Duodenal mucosa (tissue), 2 donors: ENCODE data around the gene DOCK2.
"Not testable (repeated sequence)": the region's sequence is repeated elsewhere in the genome, so short reads cannot be mapped to it uniquely, and the experiment has no call there.

Experiments used
- H3K27ac ChIP-seq: one replicate; pipeline ENCODE4 v1.7.0; 2013; ENCODE audit warnings: low read depth, low read length
- H3K27me3 ChIP-seq, 2 donors: one replicate each; pipeline ENCODE4 v1.7.0; 2013; ENCODE audit warnings: low read length in 2 of 2, control low read depth in 1 of 2; ENCODE audit not compliant: insufficient read depth in 2 of 2, control insufficient read depth in 1 of 2
- H3K36me3 ChIP-seq, 2 donors: one replicate each; pipeline ENCODE4 v1.7.0; 2013; ENCODE audit warnings: low read length in 2 of 2, control low read depth in 1 of 2; ENCODE audit not compliant: insufficient read depth in 2 of 2, control insufficient read depth in 1 of 2
- H3K4me1 ChIP-seq, 2 donors: one replicate each; pipeline ENCODE4 v1.7.0; 2013; ENCODE audit warnings: low read length in 2 of 2, control low read depth in 1 of 2; ENCODE audit not compliant: insufficient read depth in 2 of 2, control insufficient read depth in 1 of 2
- H3K4me3 ChIP-seq, 2 donors: one replicate each; pipeline ENCODE4 v1.7.0; 2013; ENCODE audit warnings: low read length in 2 of 2, low read depth in 1 of 2
- H3K9ac ChIP-seq, 2 donors: one replicate each; pipeline ENCODE4 v1.7.0; 2013; ENCODE audit warnings: low read length in 2 of 2, low read depth in 1 of 2
- H3K9me3 ChIP-seq, 2 donors: one replicate each; pipeline ENCODE4 v1.7.0; 2013; ENCODE audit warnings: low read length in 2 of 2, control low read depth in 1 of 2; ENCODE audit not compliant: control insufficient read depth in 1 of 2

Gene DOCK2

DNA sequence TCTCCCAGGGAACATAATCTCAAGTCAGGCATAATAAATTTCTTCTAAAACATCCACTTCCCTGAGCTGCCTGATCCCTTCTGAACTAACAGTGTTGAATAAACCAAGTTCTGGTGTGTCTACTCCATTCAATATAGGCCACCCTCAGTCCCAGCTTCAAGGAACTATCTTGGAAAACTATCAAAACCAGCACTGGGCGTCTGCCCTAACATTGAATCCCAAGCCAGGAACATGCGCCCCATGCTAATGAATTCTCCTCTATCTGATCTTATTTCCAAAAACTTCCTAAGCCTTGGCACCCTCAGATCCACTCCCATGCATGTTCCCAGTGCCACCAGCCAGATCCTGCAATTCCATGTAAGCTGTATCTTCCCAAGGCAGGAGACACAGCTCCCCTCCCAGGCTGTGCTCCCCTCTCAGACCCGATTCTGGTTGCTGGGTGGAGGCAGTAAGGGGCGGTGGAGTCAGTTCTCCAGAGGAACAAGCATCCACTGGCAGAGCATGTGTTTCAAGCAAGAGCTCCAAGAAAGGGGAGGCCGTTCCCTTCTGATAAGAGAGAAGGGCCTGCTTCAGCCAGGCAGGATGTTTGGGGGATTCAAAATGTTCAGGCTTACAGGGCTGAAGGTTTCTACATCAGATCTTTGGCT lies 455.5 kb downstream of the DOCK2 start:
- H3K9me3 ChIP-seq: no peaks in the 10 kb centered on the region
- no peak overlapping the region for H3K4me3 ChIP-seq
- no peaks in the 10 kb centered on the region for H3K27me3 ChIP-seq
- H3K27ac ChIP-seq: no peak overlapping the region
- no peaks in the 10 kb centered on the region for H3K36me3 ChIP-seq
- H3K9ac ChIP-seq: no peak overlapping the region
- no peaks in the 10 kb centered on the region for H3K4me1 ChIP-seq

DNA sequence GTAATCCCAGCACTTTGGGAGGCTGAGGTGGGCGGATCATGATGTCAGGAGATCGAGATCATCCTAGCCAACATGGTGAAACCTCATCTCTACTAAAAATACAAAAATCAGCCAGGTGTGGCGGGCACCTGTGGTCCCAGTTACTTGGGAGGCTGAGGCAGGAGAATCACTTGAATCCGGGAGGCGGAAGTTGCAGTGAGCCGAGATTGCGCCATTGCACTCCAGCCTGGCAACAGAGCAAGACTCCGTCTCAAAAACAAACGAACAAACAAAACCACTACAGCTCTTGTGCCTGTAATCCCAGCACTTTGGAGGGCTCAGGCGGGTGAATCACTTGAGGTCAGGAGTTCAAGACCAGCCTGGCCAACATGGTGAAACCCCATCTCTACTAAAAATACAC lies 457.3 kb downstream of the DOCK2 start:
- H3K4me1 ChIP-seq, H3K27me3 ChIP-seq, H3K4me3 ChIP-seq, H3K9me3 ChIP-seq, H3K36me3 ChIP-seq, H3K27ac ChIP-seq, H3K9ac ChIP-seq: not testable (repeated sequence)

DNA sequence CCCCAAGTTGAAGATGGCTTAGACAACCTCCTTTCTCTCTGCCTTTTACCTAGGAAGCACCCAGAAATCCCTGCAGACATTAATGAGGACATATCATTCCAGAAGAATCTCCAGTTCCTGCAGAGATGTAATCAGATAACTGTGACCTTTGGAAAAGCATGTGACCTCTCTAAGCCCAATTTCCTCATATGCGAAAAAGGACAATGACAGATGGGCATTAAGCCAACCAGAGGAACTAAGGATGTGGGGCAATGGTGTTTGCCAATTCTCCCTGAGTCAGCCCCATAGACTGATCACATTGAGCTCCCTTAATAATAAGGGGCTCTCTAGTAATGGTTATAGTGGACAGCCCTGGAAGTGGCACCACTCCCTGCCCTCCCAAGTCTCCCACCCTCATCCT lies 458.6 kb downstream of the DOCK2 start:
- H3K27me3 ChIP-seq: no peaks in the 10 kb centered on the region
- H3K4me3 ChIP-seq: no peak overlapping the region
- peaks cover 0 to 5% of the 10 kb centered on the region in 2 donors for H3K9me3 ChIP-seq
- no peaks in the 10 kb centered on the region for H3K36me3 ChIP-seq
- no peak overlapping the region for H3K9ac ChIP-seq
- H3K27ac ChIP-seq: no peak overlapping the region
- no peaks in the 10 kb centered on the region for H3K4me1 ChIP-seq

DNA sequence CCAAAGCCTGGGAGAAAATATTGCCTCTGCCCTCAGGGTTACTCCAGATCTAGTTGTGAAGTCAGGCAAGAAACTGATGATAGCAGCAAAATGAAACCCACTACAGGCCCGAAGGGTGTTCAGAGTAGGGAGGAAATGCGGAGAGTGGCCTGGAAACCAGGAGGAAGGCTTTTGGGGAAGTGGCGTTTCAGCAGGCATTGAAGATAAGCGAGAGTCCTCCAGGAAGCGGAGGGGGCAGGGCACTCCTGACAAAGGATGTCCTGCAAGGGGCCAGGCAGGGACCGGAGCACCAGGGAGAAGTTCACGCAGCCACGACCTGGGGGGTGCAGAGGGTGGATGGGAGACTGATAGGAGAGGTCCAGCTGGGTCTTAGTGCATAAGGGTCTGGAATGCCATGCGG lies 460.9 kb downstream of the DOCK2 start:
- Histone ChIP-seq H3K27me3 (no peaks in the 10 kb centered on the region), H3K36me3 (no peaks in the 10 kb centered on the region), H3K4me1 (no peaks in the 10 kb centered on the region), H3K9ac (no peak overlapping the region), H3K9me3 (peaks cover 0 to 5% of the 10 kb centered on the region in 2 donors), H3K27ac (no peak overlapping the region), H3K4me3 (no peak overlapping the region)

DNA sequence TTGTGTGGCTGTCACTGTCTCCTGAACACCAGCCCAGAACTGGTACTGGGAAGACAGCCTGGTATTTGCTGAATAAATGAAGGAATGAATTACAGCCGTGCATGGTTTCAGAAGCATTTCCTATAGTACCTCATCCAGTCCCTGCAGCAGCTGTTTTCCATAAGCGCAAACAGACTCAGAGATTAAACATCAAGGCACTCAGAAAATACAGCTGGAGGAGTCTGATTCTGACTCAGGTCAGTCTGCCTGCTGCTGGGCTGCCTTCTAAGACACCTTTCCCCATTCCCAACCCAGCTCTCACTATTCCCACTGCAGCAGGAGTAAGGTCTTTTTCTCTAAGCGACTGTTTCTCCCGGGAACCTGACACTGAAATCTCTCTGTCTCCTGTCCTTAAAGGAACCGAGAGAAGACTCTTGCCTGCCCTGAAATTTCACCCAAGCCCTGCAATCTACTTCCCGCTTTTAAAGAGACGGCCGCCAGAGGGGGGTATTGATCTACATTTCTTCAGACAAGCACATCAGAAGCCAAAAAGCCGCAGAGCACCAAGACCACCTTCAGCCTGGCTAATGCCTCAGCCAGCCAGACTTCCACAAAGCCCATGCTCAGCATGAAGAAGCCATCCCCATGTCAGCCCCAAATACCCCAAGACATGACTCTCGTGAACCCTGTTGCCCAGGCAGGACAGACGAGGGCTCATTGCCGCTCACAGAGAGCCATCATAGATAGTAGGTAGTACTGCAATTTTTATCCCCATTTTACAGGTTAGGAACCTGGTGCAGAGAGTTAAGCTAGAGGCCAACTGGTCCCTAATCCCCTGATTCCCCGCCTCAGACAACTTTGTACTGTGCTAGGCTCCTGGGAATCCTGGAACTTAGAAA lies 463.2 kb downstream of the DOCK2 start:
- H3K9ac ChIP-seq: no peak overlapping the region
- no peaks in the 10 kb centered on the region for H3K27me3 ChIP-seq
- peaks cover 0 to 5% of the 10 kb centered on the region in 2 donors for H3K9me3 ChIP-seq
- H3K27ac ChIP-seq: no peak overlapping the region
- no peaks in the 10 kb centered on the region for H3K4me1 ChIP-seq
- H3K36me3 ChIP-seq: no peaks in the 10 kb centered on the region
- no peak overlapping the region for H3K4me3 ChIP-seq

DNA sequence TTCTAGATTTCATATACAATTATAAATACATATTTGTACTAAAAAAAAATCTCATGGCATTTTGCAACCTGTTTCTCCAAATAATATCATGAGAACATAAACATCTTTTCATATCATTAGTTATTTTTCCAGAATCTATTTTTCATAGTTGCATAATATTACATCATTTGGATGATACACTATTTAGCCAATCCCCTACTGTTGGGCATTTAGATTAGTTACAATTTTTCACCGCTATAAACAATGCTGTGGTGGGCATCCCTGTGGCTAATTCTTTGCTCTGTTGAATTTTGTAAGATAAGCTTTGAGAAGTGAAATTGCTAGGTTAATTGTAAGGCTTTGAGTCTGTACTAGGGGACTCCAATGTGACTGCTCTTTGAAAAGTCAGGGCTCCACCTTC lies 466.4 kb downstream of the DOCK2 start:
- H3K4me3 ChIP-seq: no peak overlapping the region
- no peak overlapping the region for H3K27ac ChIP-seq
- H3K9ac ChIP-seq: no peak overlapping the region
- H3K9me3 ChIP-seq: peaks cover 0 to 5% of the 10 kb centered on the region in 2 donors
- H3K27me3 ChIP-seq: no peaks in the 10 kb centered on the region
- H3K36me3 ChIP-seq: no peaks in the 10 kb centered on the region
- H3K4me1 ChIP-seq: no peaks in the 10 kb centered on the region

DNA sequence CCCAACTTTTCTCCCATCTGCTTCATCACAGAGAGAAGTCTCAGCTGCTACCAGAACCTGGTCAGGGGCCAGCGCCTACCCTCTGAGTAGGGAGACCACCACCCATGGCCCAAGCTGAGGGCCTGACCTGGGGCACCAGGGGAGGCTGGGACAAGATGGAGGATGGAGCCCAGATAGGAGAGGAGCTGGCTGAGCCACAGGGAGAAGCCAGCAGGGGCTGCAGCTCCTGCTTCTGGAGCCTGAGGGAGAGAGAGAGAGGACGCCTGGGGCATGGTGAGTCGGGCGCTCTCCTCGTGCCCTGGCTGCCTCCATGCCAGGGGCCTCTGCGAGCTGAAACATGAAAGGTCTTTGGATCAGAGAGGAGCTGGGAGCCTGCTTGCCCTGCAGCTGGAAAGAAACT lies 467.2 kb downstream of the DOCK2 start:
- Histone ChIP-seq H3K4me3 (no peak overlapping the region), H3K9me3 (peaks cover 0 to under 1% of the 10 kb centered on the region in 2 donors), H3K27ac (no peak overlapping the region)

DNA sequence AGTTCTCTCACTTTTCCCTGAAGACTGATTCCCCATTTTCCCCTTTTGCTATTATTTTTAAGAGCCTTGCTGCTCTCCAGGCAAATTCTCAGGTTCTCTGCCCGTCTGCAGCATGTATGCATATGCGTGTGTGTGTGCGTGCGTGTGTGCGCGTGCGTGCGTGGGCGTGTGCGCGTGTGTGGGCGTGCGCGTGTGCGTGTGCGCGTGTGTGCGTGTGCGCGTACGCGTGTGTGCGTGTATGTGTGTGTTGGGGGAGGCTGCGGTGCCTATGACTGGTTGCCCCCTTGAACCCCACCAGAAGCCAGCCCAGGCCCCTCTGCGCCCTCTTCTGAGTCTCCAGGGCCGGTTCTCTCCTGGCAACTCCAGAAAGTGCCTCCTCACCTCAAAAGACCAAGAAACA lies 467.6 kb downstream of the DOCK2 start:
- H3K27ac ChIP-seq: no peak overlapping the region
- H3K4me1 ChIP-seq: no peaks in the 10 kb centered on the region
- H3K36me3 ChIP-seq: no peaks in the 10 kb centered on the region
- H3K9me3 ChIP-seq: no peaks in the 10 kb centered on the region
- H3K27me3 ChIP-seq: no peaks in the 10 kb centered on the region
- H3K4me3 ChIP-seq: no peak overlapping the region
- no peak overlapping the region for H3K9ac ChIP-seq

More for the DNA sequence above, 467.2 kb downstream of the DOCK2 start:
- Histone ChIP-seq H3K4me1 (no peaks in the 10 kb centered on the region), H3K9ac (no peak overlapping the region), H3K36me3 (no peaks in the 10 kb centered on the region), H3K27me3 (no peaks in the 10 kb centered on the region)

DNA sequence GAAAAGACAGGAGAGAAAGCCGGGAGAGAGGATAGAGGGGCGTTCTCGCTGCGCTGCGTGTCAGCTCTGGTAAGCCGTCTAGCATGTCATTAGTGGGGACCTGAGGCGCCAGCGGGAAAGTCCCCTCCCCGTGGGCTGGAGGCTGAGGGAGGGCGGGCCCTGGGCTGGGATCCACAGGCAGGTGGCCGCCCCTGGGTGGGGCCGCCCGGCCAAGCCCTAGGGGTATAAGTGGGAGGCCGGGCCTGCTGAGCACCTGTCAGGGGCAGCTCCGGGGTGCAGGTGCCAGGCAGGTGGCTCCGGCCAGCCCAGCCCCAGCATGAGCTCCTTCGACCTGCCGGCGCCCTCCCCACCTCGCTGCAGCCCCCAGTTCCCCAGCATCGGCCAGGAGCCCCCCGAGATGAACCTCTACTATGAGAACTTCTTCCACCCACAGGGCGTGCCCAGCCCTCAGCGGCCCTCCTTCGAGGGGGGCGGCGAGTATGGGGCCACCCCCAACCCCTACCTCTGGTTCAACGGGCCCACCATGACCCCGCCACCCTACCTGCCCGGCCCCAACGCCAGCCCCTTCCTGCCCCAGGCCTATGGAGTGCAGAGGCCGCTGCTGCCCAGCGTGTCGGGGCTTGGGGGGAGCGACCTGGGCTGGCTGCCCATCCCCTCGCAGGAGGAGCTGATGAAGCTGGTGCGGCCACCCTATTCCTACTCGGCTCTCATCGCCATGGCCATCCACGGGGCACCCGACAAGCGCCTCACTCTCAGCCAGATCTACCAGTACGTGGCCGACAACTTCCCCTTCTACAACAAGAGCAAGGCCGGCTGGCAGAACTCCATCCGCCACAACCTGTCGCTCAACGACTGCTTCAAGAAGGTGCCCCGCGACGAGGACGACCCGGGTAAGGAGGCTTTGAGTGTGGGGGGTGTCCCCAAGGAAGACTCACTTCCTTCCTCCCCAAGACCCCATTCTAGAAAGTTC lies 468.9 kb downstream of the DOCK2 start, which contains the start of gene FOXI1:
Gene FOXI1 (plus strand): TSS at position 256 of the 970 bp plus-strand sequence. CDS start 61 bp downstream, at position 317.
- Histone ChIP-seq H3K27me3 (no peaks in the 10 kb centered on the region), H3K27ac (no peak within 1 kb of the TSS), H3K9ac (no peak within 1 kb of the TSS), H3K9me3 (no peaks in the 10 kb centered on the region), H3K36me3 (no peaks in the 10 kb centered on the region), H3K4me3 (no peak within 1 kb of the TSS), H3K4me1 (no peaks in the 10 kb centered on the region)
